ENCODE results near the gene TSSK3.

Gene TSSK3

GRCh38 chr1:32327204-32327603 is 35.1 kb upstream of the TSSK3 start:
- Histone ChIP-seq H2AFZ (no peak overlapping the region), H3K4me1 (no peaks in the 10 kb centered on the region), H3K27ac (no peak overlapping the region), H3K9me3 (ENCODE audit: control insufficient read depth, low read length) (no peaks in the 10 kb centered on the region), H3K79me2 (no peaks in the 10 kb centered on the region), H3K36me3 (ENCODE audit: control insufficient read depth, insufficient read depth, low read length) (no peaks in the 10 kb centered on the region), H3K9ac (no peak overlapping the region), H3K27me3 (ENCODE audit: control insufficient read depth, insufficient read depth, low read length) (no peaks in the 10 kb centered on the region), H3K4me2 (ENCODE audit: low read length) (no peak overlapping the region), H3K4me3 (ENCODE audit: low read depth, low read length) (no peak overlapping the region)
- no peak for TF ChIP-seq CTCF (IDR thresholded peaks at IDR 0.05)

- no peak for TF ChIP-seq CTCF (IDR thresholded peaks at IDR 0.05)
- Histone ChIP-seq H3K36me3 (ENCODE audit: control insufficient read depth, insufficient read depth, low read length) (no peaks in the 10 kb centered on the region), H3K9ac (no peak overlapping the region), H3K4me2 (ENCODE audit: low read length) (no peak overlapping the region), H3K79me2 (no peaks in the 10 kb centered on the region), H2AFZ (no peak overlapping the region), H3K27me3 (ENCODE audit: control insufficient read depth, insufficient read depth, low read length) (no peaks in the 10 kb centered on the region), H3K4me1 (no peaks in the 10 kb centered on the region), H3K9me3 (ENCODE audit: control insufficient read depth, low read length) (no peaks in the 10 kb centered on the region), H3K27ac (no peak overlapping the region), H3K4me3 (ENCODE audit: low read depth, low read length) (no peak overlapping the region)
These were observed 32.3 kb upstream of the TSSK3 start for GRCh38 chr1:32329931-32330466.

- Histone ChIP-seq H3K27ac (no peak overlapping the region), H3K4me1 (no peaks in the 10 kb centered on the region), H3K36me3 (ENCODE audit: control insufficient read depth, insufficient read depth, low read length) (no peaks in the 10 kb centered on the region), H2AFZ (no peak overlapping the region), H3K4me3 (ENCODE audit: low read depth, low read length) (no peak overlapping the region), H3K9ac (no peak overlapping the region), H3K4me2 (ENCODE audit: low read length) (no peak overlapping the region), H3K27me3 (ENCODE audit: control insufficient read depth, insufficient read depth, low read length) (no peaks in the 10 kb centered on the region), H3K9me3 (ENCODE audit: control insufficient read depth, low read length) (no peaks in the 10 kb centered on the region), H3K79me2 (no peaks in the 10 kb centered on the region)
- no peak for TF ChIP-seq CTCF (IDR thresholded peaks at IDR 0.05)
These were observed 31.7 kb upstream of the TSSK3 start for GRCh38 chr1:32330558-32331151.

- no peak for TF ChIP-seq CTCF (IDR thresholded peaks at IDR 0.05)
- no peaks in the 10 kb centered on the region for H3K4me1 ChIP-seq
- no peak overlapping the region for H3K4me2 ChIP-seq (ENCODE audit: low read length)
- H3K9me3 ChIP-seq (ENCODE audit: control insufficient read depth, low read length): no peaks in the 10 kb centered on the region
- H3K36me3 ChIP-seq (ENCODE audit: control insufficient read depth, insufficient read depth, low read length): no peaks in the 10 kb centered on the region
- H3K79me2 ChIP-seq: no peaks in the 10 kb centered on the region
- H3K9ac ChIP-seq: no peak overlapping the region
- H3K4me3 ChIP-seq (ENCODE audit: low read depth, low read length): no peak overlapping the region
- H3K27me3 ChIP-seq (ENCODE audit: control insufficient read depth, insufficient read depth, low read length): no peaks in the 10 kb centered on the region
- no peak overlapping the region for H2AFZ ChIP-seq
- H3K27ac ChIP-seq: no peak overlapping the region
These were observed 30.8 kb upstream of the TSSK3 start for GRCh38 chr1:32331549-32331948.

All from parathyroid adenoma (tissue), 2 donors.